KMS-11 (cell line): ENCODE results near the gene NMRK1.

Source experiments
- H2AFZ ChIP-seq: fragments of 200-600 bp; sonication (generic); 2 replicates; pipeline ENCODE4 v1.6.1; 2016; ENCODE audit warnings: antibody characterized with exemption, mixed run types, low read depth
- H3K27ac ChIP-seq: fragments of 200-600 bp; sonication (generic); 2 replicates; pipeline ENCODE4 v1.6.1; 2016; ENCODE audit warnings: mild to moderate bottlenecking, mixed run types
- H3K27me3 ChIP-seq: fragments of 200-600 bp; sonication (generic); 2 replicates; pipeline ENCODE4 v1.6.1; 2017; ENCODE audit warnings: mild to moderate bottlenecking, low read depth, mixed run types, moderate library complexity; ENCODE audit not compliant: insufficient read depth
- H3K36me3 ChIP-seq: fragments of 200-600 bp; sonication (generic); 2 replicates; pipeline ENCODE4 v1.6.1; 2017; ENCODE audit warnings: mild to moderate bottlenecking, mixed run types; ENCODE audit not compliant: insufficient read depth
- H3K4me1 ChIP-seq: fragments of 200-600 bp; sonication (generic); 2 replicates; pipeline ENCODE4 v1.6.1; 2016; ENCODE audit warnings: mild to moderate bottlenecking, low read depth, mixed run types; ENCODE audit not compliant: poor library complexity, severe bottlenecking
- H3K4me2 ChIP-seq: fragments of 200-600 bp; sonication (generic); 2 replicates; pipeline ENCODE4 v1.7.0; 2016; ENCODE audit warnings: mild to moderate bottlenecking, mixed run types
- H3K4me3 ChIP-seq: fragments of 200-600 bp; sonication (generic); IDR thresholded peaks from 2 replicates; pipeline ENCODE4 v1.6.1; 2017; ENCODE audit warnings: low read depth, low read length, mixed read lengths; ENCODE audit not compliant: insufficient read depth
- H3K79me2 ChIP-seq: fragments of 200-600 bp; sonication (generic); 2 replicates; pipeline ENCODE4 v1.6.1; 2016; ENCODE audit warnings: low read depth, mixed run types; ENCODE audit not compliant: insufficient read depth
- H3K9ac ChIP-seq: fragments of 200-600 bp; sonication (generic); 2 replicates; pipeline ENCODE4 v1.6.1; 2016; ENCODE audit warnings: mild to moderate bottlenecking, mixed run types
- H4K20me1 ChIP-seq: fragments of 200-600 bp; sonication (generic); 2 replicates; pipeline ENCODE4 v1.6.1; 2016; ENCODE audit warnings: mild to moderate bottlenecking, mixed run types; ENCODE audit not compliant: insufficient read depth
- TF ChIP-seq, protein P1 (sequence below): fragments of 200-600 bp; sonication (generic); conservative IDR thresholded peaks from 2 replicates; pipeline ENCODE4 v1.6.1; 2017; ENCODE audit warnings: low read depth, mild to moderate bottlenecking, antibody characterized with exemption, low read length, moderate library complexity, mixed read lengths

NMRK1 gene

DNA sequence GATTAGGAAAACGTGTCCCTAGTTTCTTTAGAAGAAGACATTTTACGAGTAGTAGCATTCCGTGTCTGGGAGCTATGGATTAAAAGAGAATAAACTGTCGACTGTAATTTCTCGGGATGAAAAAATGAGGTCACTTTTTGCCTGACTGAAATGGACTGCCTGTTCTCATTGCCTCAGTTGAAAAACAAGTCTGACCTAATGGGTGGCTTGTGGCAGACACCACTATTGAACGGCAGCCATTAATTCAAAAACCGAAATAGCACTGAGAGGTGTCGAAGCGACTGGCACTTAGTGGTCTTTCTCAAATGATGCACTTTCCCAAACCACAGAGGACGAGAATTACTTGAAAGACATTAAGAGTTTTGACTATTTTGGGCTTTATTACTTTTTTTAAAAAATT lies 35.7 kb upstream of the NMRK1 start:
- Histone ChIP-seq H2AFZ (no peak overlapping the region), H3K27ac (no peak overlapping the region), H4K20me1 (no peaks in the 10 kb centered on the region), H3K9ac (no peak overlapping the region), H3K36me3 (no peaks in the 10 kb centered on the region), H3K79me2 (no peaks in the 10 kb centered on the region), H3K4me1 (no peaks in the 10 kb centered on the region), H3K4me2 (no peak overlapping the region), H3K27me3 (no peaks in the 10 kb centered on the region), H3K4me3 (no peak overlapping the region)
- TF ChIP-seq, protein P1, sequence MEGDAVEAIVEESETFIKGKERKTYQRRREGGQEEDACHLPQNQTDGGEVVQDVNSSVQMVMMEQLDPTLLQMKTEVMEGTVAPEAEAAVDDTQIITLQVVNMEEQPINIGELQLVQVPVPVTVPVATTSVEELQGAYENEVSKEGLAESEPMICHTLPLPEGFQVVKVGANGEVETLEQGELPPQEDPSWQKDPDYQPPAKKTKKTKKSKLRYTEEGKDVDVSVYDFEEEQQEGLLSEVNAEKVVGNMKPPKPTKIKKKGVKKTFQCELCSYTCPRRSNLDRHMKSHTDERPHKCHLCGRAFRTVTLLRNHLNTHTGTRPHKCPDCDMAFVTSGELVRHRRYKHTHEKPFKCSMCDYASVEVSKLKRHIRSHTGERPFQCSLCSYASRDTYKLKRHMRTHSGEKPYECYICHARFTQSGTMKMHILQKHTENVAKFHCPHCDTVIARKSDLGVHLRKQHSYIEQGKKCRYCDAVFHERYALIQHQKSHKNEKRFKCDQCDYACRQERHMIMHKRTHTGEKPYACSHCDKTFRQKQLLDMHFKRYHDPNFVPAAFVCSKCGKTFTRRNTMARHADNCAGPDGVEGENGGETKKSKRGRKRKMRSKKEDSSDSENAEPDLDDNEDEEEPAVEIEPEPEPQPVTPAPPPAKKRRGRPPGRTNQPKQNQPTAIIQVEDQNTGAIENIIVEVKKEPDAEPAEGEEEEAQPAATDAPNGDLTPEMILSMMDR = no peak

DNA sequence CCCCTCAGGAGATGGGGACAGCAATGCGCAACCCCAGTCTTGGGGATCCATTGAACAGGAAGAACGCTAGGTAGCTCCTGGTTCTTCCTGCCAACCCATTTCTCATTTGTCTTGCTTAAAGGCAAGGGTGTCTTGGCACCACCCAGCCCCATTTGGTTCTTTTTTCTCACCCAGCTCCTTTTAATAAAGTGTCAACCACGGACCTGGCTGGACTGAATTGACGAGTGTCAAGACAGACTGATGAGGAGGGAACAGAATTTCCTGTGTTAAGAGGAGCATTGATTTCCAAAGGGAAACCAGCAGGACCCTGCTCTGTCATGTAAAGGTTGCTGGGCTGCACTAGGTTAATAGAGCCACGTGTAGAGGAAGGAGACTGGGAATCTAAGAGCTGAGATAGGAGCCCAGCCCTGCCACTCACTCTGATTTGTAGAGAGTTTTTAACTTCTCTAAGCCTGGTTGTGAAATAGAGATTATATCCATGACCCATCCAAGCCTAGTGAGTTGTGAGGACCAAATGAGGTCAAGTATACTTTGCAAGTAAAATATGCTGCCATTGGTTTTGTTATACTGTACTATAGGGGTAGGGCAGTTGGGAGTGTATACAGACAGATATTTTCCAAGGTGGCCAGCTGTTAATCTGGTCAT lies 34.1 kb upstream of the NMRK1 start:
- Histone ChIP-seq H3K79me2 (no peaks in the 10 kb centered on the region), H3K4me2 (no peak overlapping the region)

DNA sequence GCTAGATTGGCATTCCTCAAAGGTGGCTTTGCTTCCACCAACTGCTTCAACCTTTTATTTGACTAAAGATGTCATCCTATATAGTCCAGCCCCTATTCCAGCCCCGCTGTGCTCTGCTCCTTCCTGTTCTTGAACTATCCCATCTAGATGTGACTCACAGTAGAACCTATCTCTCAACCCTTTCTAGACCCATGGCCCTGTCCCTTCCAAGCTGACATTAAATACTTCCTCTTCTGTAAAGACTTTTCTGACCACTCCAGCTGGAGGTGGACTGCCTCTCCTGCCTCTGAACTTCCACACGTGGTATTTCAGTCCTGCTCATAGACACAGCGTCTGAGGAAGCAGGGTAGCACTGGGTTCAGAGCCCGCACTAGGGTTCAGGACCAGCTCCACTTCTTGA lies 32.7 kb upstream of the NMRK1 start:
- H4K20me1 ChIP-seq = no peaks in the 10 kb centered on the region
- no peak overlapping the region for H3K9ac ChIP-seq
- no peak overlapping the region for H3K4me2 ChIP-seq
- TF ChIP-seq, protein P1 = no peak
- H3K36me3 ChIP-seq = no peaks in the 10 kb centered on the region
- no peak overlapping the region for H2AFZ ChIP-seq
- H3K4me3 ChIP-seq = no peak overlapping the region
- peaks cover 7% of the 10 kb centered on the region; the same call in 1 of the 2 replicates for H3K79me2 ChIP-seq
- no peaks in the 10 kb centered on the region for H3K4me1 ChIP-seq
- no peak overlapping the region for H3K27ac ChIP-seq
- H3K27me3 ChIP-seq = no peaks in the 10 kb centered on the region

More for the DNA sequence above, 34.1 kb upstream of the NMRK1 start:
- Histone ChIP-seq H3K27ac (no peak overlapping the region), H3K9ac (no peak overlapping the region), H3K27me3 (no peaks in the 10 kb centered on the region), H3K36me3 (no peaks in the 10 kb centered on the region), H2AFZ (no peak overlapping the region), H4K20me1 (no peaks in the 10 kb centered on the region), H3K4me1 (no peaks in the 10 kb centered on the region), H3K4me3 (no peak overlapping the region)
- TF ChIP-seq, protein P1 = no peak

DNA sequence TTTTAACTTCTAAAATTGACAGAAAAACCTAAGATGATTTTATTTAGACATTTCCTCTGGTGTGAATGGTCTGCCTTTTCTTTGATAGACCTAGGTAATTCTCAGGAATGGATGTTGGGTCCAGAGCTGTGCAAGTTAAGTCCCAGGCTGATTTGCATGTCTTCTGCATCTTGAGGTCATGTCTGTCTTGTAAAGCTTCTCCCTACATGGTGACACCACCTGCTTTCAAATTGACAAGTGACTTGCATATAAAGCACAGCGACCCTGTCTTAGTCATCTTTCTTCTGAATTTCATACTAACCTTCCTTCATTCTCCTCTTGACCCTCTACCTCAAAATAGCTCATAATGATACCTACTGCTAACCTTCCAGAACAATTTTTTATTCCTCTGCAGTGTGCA lies 29.6 kb upstream of the NMRK1 start:
- Histone ChIP-seq H3K27me3 (no peaks in the 10 kb centered on the region), H3K27ac (no peak overlapping the region), H3K4me3 (no peak overlapping the region), H3K4me1 (no peaks in the 10 kb centered on the region), H3K4me2 (no peak overlapping the region), H3K36me3 (no peaks in the 10 kb centered on the region), H3K79me2 (peaks cover 7% of the 10 kb centered on the region; the same call in 1 of the 2 replicates), H4K20me1 (no peaks in the 10 kb centered on the region), H2AFZ (no peak overlapping the region), H3K9ac (no peak overlapping the region)
- TF ChIP-seq, protein P1 = no peak
